ENCODE measurements around the gene HAND1.

Gene HAND1

GRCh38 chr5:154465169-154465568 is 12.9 kb downstream of the HAND1 start:
- DNase-seq (ENCODE audit: low read depth, low spot score): no peak
- in situ Hi-C loops (cut with HindIII; ENCODE audit: low sequenced_read_pairs): no loop called here
- H3K4me3 ChIP-seq (ENCODE audit: low read depth, low read length): no peak overlapping the region
- no peak for TF ChIP-seq CTCF (IDR thresholded peaks at IDR 0.05; ENCODE audit: low read depth, low read length)

GRCh38 chr5:154464438-154464837 is 13.6 kb downstream of the HAND1 start:
- in situ Hi-C loops (cut with HindIII; ENCODE audit: low sequenced_read_pairs): no loop called here
- no peak overlapping the region for H3K4me3 ChIP-seq (ENCODE audit: low read depth, low read length)
- TF ChIP-seq CTCF (IDR thresholded peaks at IDR 0.05; ENCODE audit: low read depth, low read length): no peak
- no peak for DNase-seq (ENCODE audit: low read depth, low spot score)

GRCh38 chr5:154461531-154461930 is 16.5 kb downstream of the HAND1 start:
- no peak for DNase-seq (ENCODE audit: low read depth, low spot score)
- no peak overlapping the region for H3K4me3 ChIP-seq (ENCODE audit: low read depth, low read length)
- peak; percentile 48 for TF ChIP-seq CTCF (IDR thresholded peaks at IDR 0.05; ENCODE audit: low read depth, low read length)
- in situ Hi-C loops (cut with HindIII; ENCODE audit: low sequenced_read_pairs): no loop called here

DNA sequence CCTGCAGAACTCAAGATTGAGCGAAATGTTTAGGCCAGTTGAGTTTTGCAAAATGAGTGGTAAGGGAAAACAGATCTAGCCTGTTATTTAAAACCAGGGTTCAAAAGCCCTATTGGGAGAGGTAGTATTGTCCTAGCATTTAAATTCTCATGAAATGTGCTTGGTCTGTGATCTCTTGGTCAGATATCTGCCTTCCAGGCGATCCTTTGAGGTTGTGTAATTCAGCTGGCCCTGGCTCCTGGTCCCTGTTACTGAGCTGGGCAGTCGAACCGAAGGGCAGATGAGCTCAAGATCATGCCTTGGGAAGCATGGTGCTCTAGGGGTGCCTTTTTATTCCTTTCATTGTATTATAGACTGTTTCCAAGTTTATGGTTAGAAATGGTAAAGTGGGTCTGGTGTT is 17.9 kb downstream of the HAND1 start:
- no peak for TF ChIP-seq CTCF (IDR thresholded peaks at IDR 0.05; ENCODE audit: low read depth, low read length)
- H3K4me3 ChIP-seq (ENCODE audit: low read depth, low read length): no peak overlapping the region
- DNase-seq (ENCODE audit: low read depth, low spot score): no peak
- in situ Hi-C loops (cut with HindIII; ENCODE audit: low sequenced_read_pairs): no loop called here

DNA sequence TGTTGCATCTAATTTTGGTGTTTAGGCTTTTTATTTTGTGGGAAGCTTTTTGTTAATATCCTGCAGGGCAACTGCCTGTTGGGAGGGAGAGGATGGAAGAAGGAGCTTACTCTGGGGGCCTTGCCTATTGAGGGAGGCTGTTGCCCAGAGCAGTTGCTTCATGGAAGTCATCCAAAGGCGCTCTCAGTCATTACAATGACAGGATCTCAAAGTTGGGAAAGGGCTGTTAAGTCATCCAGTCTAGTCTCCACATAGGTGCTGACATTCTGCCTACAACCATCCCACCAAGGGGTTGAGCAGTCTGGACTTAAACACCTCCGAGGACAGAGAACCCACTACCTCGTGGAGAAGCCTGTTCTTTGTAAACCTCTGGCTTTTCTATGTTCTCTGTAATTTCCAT is 19.0 kb downstream of the HAND1 start:
- DNase-seq (ENCODE audit: low read depth, low spot score): no peak
- no peak overlapping the region for H3K4me3 ChIP-seq (ENCODE audit: low read depth, low read length)
- TF ChIP-seq CTCF (IDR thresholded peaks at IDR 0.05; ENCODE audit: low read depth, low read length): no peak
- in situ Hi-C loops (cut with HindIII; ENCODE audit: low sequenced_read_pairs): no loop called here

DNA sequence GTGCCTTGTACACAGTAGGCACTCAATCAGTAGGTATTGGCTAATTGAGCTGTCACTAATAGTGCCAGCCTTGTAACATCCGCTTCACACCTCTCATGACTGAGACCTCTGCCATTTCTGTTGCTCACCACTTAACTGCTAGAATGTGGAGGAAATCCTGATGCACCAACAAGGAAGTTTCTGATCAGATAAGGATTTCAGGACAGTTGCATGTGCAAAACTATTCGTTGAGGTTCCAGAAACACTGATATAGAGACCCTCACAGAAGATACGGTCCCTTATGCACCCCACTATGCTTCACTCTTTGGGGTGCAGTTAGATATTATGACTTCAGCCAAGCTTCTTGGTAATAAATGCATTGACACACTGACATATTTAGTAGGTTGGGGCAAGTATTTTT is 21.5 kb downstream of the HAND1 start:
- H3K4me3 ChIP-seq (ENCODE audit: low read depth, low read length): no peak overlapping the region
- no peak for TF ChIP-seq CTCF (IDR thresholded peaks at IDR 0.05; ENCODE audit: low read depth, low read length)
- no peak for DNase-seq (ENCODE audit: low read depth, low spot score)
- in situ Hi-C loops (cut with HindIII; ENCODE audit: low sequenced_read_pairs): no loop called here

GRCh38 chr5:154455585-154455984 is 22.4 kb downstream of the HAND1 start:
- in situ Hi-C loops (cut with HindIII; ENCODE audit: low sequenced_read_pairs): no loop called here
- H3K4me3 ChIP-seq (ENCODE audit: low read depth, low read length): no peak overlapping the region
- no peak for TF ChIP-seq CTCF (IDR thresholded peaks at IDR 0.05; ENCODE audit: low read depth, low read length)
- DNase-seq (ENCODE audit: low read depth, low spot score): no peak
